ENCODE data around the gene GNAI2. TPM values are rescaled to one million over a fixed set of nuclear protein-coding genes. Genes with fewer than 3 reads are reported as not detected.

GNAI2 gene
- total RNA-seq, 4 donors from 2014 or later = 149 to 297 (median 239) TPM

DNA sequence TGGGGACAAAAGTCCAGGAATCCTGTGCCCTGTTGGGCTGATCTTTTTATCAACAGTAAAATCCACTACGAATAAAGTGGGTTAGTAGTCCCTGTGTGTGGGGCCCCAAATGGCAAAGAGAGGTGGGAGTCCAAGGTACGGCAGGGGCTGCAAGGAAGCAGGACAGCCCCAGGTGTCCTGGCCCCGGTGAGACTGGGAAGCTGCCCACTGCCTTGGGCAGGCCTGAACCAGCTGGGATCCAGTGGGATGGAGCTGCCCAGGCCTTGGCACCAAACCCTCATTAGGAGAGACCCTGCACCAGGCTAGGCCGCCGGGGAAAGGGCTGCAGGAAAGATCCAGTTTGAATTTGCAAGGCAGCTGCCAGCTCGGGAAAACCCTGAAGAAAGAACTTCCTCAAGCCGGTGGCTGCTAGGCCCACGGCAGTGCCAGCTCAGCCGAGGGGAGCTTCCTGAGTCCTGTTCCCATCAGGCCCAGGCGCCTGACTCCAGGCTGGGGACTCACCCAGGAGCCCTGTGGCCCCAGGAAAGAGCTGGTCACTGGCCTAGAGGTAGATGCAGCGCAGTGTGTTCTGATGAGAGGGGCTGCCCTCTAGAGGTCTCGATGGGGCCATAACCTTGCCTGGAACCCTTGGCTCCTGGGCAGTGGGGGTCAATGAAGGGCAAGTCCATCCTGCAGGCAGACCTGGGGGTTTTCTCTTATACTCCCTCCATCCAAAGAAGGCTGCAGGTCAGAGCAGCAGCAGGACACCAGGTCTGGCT is 14.4 kb upstream of the GNAI2 start:
- Histone ChIP-seq H3K27me3 (peaks cover 0 to 14% (median 0%) of the 10 kb centered on the region in 4 donors), H3K9me3 (no peaks in the 10 kb centered on the region), H3K4me1 (peaks cover 5 to 10% (median 9%) of the 10 kb centered on the region in 4 donors), H3K27ac (replicated peaks in 1 of 4) (no peak overlapping the region), H3K36me3 (no peaks in the 10 kb centered on the region), H3K4me3 (no peak overlapping the region)
- no peak for TF ChIP-seq EP300 (IDR thresholded peaks at IDR 0.05)
- no peak for TF ChIP-seq POLR2AphosphoS5 (IDR thresholded peaks at IDR 0.05)
- TF ChIP-seq, protein P1, sequence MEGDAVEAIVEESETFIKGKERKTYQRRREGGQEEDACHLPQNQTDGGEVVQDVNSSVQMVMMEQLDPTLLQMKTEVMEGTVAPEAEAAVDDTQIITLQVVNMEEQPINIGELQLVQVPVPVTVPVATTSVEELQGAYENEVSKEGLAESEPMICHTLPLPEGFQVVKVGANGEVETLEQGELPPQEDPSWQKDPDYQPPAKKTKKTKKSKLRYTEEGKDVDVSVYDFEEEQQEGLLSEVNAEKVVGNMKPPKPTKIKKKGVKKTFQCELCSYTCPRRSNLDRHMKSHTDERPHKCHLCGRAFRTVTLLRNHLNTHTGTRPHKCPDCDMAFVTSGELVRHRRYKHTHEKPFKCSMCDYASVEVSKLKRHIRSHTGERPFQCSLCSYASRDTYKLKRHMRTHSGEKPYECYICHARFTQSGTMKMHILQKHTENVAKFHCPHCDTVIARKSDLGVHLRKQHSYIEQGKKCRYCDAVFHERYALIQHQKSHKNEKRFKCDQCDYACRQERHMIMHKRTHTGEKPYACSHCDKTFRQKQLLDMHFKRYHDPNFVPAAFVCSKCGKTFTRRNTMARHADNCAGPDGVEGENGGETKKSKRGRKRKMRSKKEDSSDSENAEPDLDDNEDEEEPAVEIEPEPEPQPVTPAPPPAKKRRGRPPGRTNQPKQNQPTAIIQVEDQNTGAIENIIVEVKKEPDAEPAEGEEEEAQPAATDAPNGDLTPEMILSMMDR (IDR thresholded peaks at IDR 0.05) = no peak
- no peak for TF ChIP-seq POLR2A (IDR thresholded peaks at IDR 0.05; ENCODE audit: low read depth)
- intact Hi-C loops (cut with DNase I) = no loop called here
- no peak for DNase-seq (ENCODE audit: extremely low spot score)
- 79% methylated on average over 7 of the region's 12 CpGs for WGBS

DNA sequence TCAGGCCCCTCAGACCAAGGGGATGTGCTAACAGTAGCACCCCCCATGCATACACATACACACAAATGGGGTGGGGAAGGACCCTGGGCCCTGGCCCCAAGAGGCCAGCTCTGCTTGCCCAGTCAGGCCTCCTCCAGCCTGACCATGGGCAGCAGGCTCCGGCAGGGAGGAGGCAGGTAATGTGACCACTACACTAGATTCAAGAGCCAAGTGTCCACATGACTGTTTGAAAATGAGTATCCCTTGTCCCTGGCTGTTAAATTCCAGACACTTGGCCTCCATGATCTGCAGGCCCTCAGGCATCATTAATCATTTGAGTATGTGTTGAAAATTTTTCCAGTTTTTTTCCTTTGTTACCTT is 13.9 kb upstream of the GNAI2 start:
- TF ChIP-seq, protein P1 (IDR thresholded peaks at IDR 0.05) = no peak
- TF ChIP-seq POLR2AphosphoS5 (IDR thresholded peaks at IDR 0.05) (no peak), EP300 (IDR thresholded peaks at IDR 0.05) (no peak), POLR2A (IDR thresholded peaks at IDR 0.05; ENCODE audit: low read depth) (no peak)
- no peak overlapping the region for H3K4me3 ChIP-seq
- no peaks in the 10 kb centered on the region for H3K36me3 ChIP-seq
- WGBS = 89% methylated on average over 1 of the region's 1 CpG
- no peak for DNase-seq (ENCODE audit: extremely low spot score)
- H3K9me3 ChIP-seq = no peaks in the 10 kb centered on the region
- peaks cover 0 to 14% (median 0%) of the 10 kb centered on the region in 4 donors for H3K27me3 ChIP-seq
- peaks cover 10 to 15% (median 15%) of the 10 kb centered on the region in 4 donors for H3K4me1 ChIP-seq
- no peak overlapping the region for H3K27ac ChIP-seq (replicated peaks in 1 of 4)
- intact Hi-C loops (cut with DNase I) = no loop called here

DNA sequence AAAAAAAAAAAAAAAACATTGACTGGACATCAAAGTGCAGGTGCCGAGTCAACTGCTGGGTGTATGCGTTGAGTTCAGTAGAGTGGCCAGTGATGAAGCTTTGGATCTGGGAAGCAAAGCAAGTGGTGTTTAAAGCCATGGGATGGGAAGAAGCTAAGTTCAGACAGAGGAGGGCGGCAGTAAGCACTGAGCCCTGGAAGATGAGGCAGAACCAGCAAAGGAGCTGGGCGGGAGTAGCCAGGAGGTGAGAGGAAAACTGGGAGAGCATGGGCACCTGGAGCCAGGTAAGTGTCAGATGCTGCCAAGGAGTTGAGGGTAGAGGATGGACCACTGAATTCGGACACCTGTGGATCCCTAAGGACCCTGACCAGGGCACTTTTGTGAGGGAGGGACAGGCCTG is 11.4 kb upstream of the GNAI2 start:
- H3K4me3 ChIP-seq = no peak overlapping the region
- no peak overlapping the region for H3K27ac ChIP-seq (replicated peaks in 1 of 4)
- peaks cover 17 to 28% (median 27%) of the 10 kb centered on the region in 4 donors for H3K4me1 ChIP-seq
- intact Hi-C loops (cut with DNase I) = no loop called here
- no peaks in the 10 kb centered on the region for H3K36me3 ChIP-seq
- peaks cover 0 to 14% (median 0%) of the 10 kb centered on the region in 4 donors for H3K27me3 ChIP-seq
- WGBS = 68% methylated on average over 5 of the region's 5 CpGs
- H3K9me3 ChIP-seq = no peaks in the 10 kb centered on the region
- TF ChIP-seq, protein P1 (IDR thresholded peaks at IDR 0.05) = no peak
- no peak for TF ChIP-seq POLR2A (IDR thresholded peaks at IDR 0.05; ENCODE audit: low read depth)
- TF ChIP-seq POLR2AphosphoS5 (IDR thresholded peaks at IDR 0.05) = no peak
- no peak for TF ChIP-seq EP300 (IDR thresholded peaks at IDR 0.05)
- DNase-seq (ENCODE audit: extremely low spot score) = no peak

DNA sequence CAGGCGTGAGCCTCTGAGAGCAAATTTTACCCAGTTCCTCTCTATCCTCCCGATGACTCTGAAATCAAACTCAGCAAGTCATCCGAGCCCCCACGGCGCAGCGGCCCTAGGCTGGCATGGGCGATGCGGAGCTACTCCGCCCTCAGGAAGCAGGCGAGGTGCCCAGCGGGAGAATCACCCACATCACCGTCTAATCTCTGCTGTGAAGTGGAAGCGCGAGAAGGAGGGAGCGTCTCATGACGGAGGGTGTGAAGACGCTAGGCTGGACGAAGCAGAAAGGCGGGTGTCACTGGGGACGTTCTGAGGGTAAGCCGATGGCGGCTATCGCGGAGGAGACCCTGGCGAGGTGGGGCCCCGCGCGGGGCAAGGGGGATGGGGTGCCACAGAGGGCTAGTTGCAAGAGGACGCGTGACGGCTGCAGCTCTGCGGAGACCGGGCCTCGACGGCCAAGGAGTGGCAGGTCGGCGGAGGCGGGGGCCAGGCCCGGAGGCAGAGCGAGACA is 9.1 kb upstream of the GNAI2 start:
- Histone ChIP-seq H3K36me3 (no peaks in the 10 kb centered on the region), H3K27me3 (peaks cover 0 to 14% (median 0%) of the 10 kb centered on the region in 4 donors), H3K27ac (replicated peaks in 1 of 4) (peak overlapping the region; percentile 57 to 73 (median 62)), H3K9me3 (no peaks in the 10 kb centered on the region), H3K4me1 (peaks cover 17 to 28% (median 27%) of the 10 kb centered on the region in 4 donors), H3K4me3 (peak overlapping the region; percentile 55 to 75 (median 65))
- intact Hi-C loops (cut with DNase I) = loop anchor here (1.0 to 2.0 kb wide), 3 partner anchors 19 to 46 kb away; no protein-coding TSS in a partner anchor
- WGBS = 1% methylated on average over 26 of the region's 40 CpGs
- TF ChIP-seq POLR2A (IDR thresholded peaks at IDR 0.05; ENCODE audit: low read depth) = no peak
- TF ChIP-seq EP300 (IDR thresholded peaks at IDR 0.05) = no peak
- TF ChIP-seq POLR2AphosphoS5 (IDR thresholded peaks at IDR 0.05) = no peak
- TF ChIP-seq, protein P1 (IDR thresholded peaks at IDR 0.05) = no peak
- DNase-seq (ENCODE audit: extremely low spot score) = no peak
